HUES64 (cell line): ENCODE measurements around the gene DCBLD2.

ENCODE experiments used
- H3K27ac ChIP-seq: 2 replicates; pipeline ENCODE4 v1.7.0; 2013; ENCODE audit warnings: low read depth, low read length, inconsistent platforms
- H3K27me3 ChIP-seq: 2 replicates; pipeline ENCODE4 v1.6.1; 2013; ENCODE audit warnings: mild to moderate bottlenecking, low read length; ENCODE audit not compliant: insufficient read depth
- H3K36me3 ChIP-seq: 2 replicates; pipeline ENCODE4 v1.6.1; 2013; ENCODE audit warnings: mild to moderate bottlenecking, low read length; ENCODE audit not compliant: insufficient read depth
- H3K4me1 ChIP-seq: 2 replicates; pipeline ENCODE4 v1.6.1; 2013; ENCODE audit warnings: mild to moderate bottlenecking, low read length, moderate library complexity; ENCODE audit not compliant: insufficient read depth
- H3K4me3 ChIP-seq: 2 replicates; pipeline ENCODE4 v1.5.1; 2013; ENCODE audit warnings: mild to moderate bottlenecking, low read length, moderate library complexity
- H3K9ac ChIP-seq: 2 replicates; pipeline ENCODE4 v1.6.1; 2013; ENCODE audit warnings: mild to moderate bottlenecking, low read depth, low read length
- H3K9me3 ChIP-seq: 2 replicates; pipeline ENCODE4 v1.6.1; 2013; ENCODE audit warnings: low read depth, low read length; ENCODE audit not compliant: insufficient read depth
- WGBS: fragments of 150-250, 120-280 bp; methylation state at CpG from one replicate; pipeline ENCODE4 v1.1.7; 2013; ENCODE audit warnings: missing lambda C conversion rate; 5-methylcytosine and 5-hydroxymethylcytosine counted together

DCBLD2 gene

GRCh38 chr3:98805571-98805970, 95.9 kb downstream of the DCBLD2 start:
- no peaks in the 10 kb centered on the region for H3K27me3 ChIP-seq
- no peaks in the 10 kb centered on the region for H3K4me1 ChIP-seq
- no peak overlapping the region for H3K4me3 ChIP-seq
- H3K27ac ChIP-seq = no peak overlapping the region
- H3K36me3 ChIP-seq = peaks cover 68% of the 10 kb centered on the region
- no peaks in the 10 kb centered on the region for H3K9me3 ChIP-seq
- 95% methylated on average over 6 of the region's 6 CpGs for WGBS
- no peak overlapping the region for H3K9ac ChIP-seq

GRCh38 chr3:98801043-98801747, 100.3 kb downstream of the DCBLD2 start:
- Histone ChIP-seq H3K4me1 (no peaks in the 10 kb centered on the region), H3K27me3 (no peaks in the 10 kb centered on the region), H3K27ac (no peak overlapping the region), H3K4me3 (no peak overlapping the region), H3K36me3 (peaks cover 66% of the 10 kb centered on the region), H3K9me3 (no peaks in the 10 kb centered on the region), H3K9ac (no peak overlapping the region)
- 90% methylated on average over 7 of the region's 7 CpGs for WGBS

GRCh38 chr3:98800401-98800800, 101.1 kb downstream of the DCBLD2 start:
- no peak overlapping the region for H3K9ac ChIP-seq
- WGBS = 94% methylated on average over 3 of the region's 3 CpGs
- no peak overlapping the region for H3K4me3 ChIP-seq
- H3K9me3 ChIP-seq = no peaks in the 10 kb centered on the region
- H3K27ac ChIP-seq = no peak overlapping the region
- H3K27me3 ChIP-seq = no peaks in the 10 kb centered on the region
- peaks cover 60% of the 10 kb centered on the region for H3K36me3 ChIP-seq
- H3K4me1 ChIP-seq = no peaks in the 10 kb centered on the region

- H3K4me1 ChIP-seq = no peaks in the 10 kb centered on the region
- H3K36me3 ChIP-seq = peaks cover 56% of the 10 kb centered on the region
- H3K27ac ChIP-seq = no peak overlapping the region
- no peaks in the 10 kb centered on the region for H3K27me3 ChIP-seq
- H3K4me3 ChIP-seq = no peak overlapping the region
- no peaks in the 10 kb centered on the region for H3K9me3 ChIP-seq
- no peak overlapping the region for H3K9ac ChIP-seq
- WGBS = 94% methylated on average over 3 of the region's 3 CpGs
Observed at GRCh38 chr3:98799479-98799878, 102.0 kb downstream of the DCBLD2 start.

GRCh38 chr3:98798820-98799219, 102.7 kb downstream of the DCBLD2 start:
- Histone ChIP-seq H3K9me3 (no peaks in the 10 kb centered on the region), H3K4me1 (no peaks in the 10 kb centered on the region), H3K9ac (no peak overlapping the region), H3K4me3 (no peak overlapping the region), H3K36me3 (peaks cover 56% of the 10 kb centered on the region), H3K27ac (no peak overlapping the region), H3K27me3 (no peaks in the 10 kb centered on the region)
- WGBS = 98% methylated on average over 4 of the region's 4 CpGs

GRCh38 chr3:98797905-98798304, 103.6 kb downstream of the DCBLD2 start:
- Histone ChIP-seq H3K4me1 (no peaks in the 10 kb centered on the region), H3K27ac (no peak overlapping the region), H3K9me3 (no peaks in the 10 kb centered on the region), H3K36me3 (peaks cover 56% of the 10 kb centered on the region), H3K27me3 (no peaks in the 10 kb centered on the region), H3K9ac (no peak overlapping the region), H3K4me3 (no peak overlapping the region)
- WGBS = 87% methylated on average over 1 of the region's 4 CpGs

- H3K27ac ChIP-seq = no peak overlapping the region
- H3K4me3 ChIP-seq = no peak overlapping the region
- no peak overlapping the region for H3K9ac ChIP-seq
- H3K27me3 ChIP-seq = no peaks in the 10 kb centered on the region
- H3K9me3 ChIP-seq = no peaks in the 10 kb centered on the region
- 96% methylated on average over 5 of the region's 5 CpGs for WGBS
- H3K36me3 ChIP-seq = peaks cover 55% of the 10 kb centered on the region
- H3K4me1 ChIP-seq = no peaks in the 10 kb centered on the region
Observed at GRCh38 chr3:98796334-98796733, 105.2 kb downstream of the DCBLD2 start.

- WGBS = 94% methylated on average over 3 of the region's 3 CpGs
- H3K9ac ChIP-seq = no peak overlapping the region
- H3K27me3 ChIP-seq = no peaks in the 10 kb centered on the region
- no peaks in the 10 kb centered on the region for H3K4me1 ChIP-seq
- H3K4me3 ChIP-seq = no peak overlapping the region
- H3K36me3 ChIP-seq = peaks cover 31% of the 10 kb centered on the region
- no peaks in the 10 kb centered on the region for H3K9me3 ChIP-seq
- no peak overlapping the region for H3K27ac ChIP-seq
Observed at GRCh38 chr3:98793971-98794370, 107.5 kb downstream of the DCBLD2 start.

- Histone ChIP-seq H3K36me3 (peaks cover 10% of the 10 kb centered on the region), H3K4me3 (no peak overlapping the region), H3K9ac (no peak overlapping the region), H3K4me1 (no peaks in the 10 kb centered on the region), H3K27ac (no peak overlapping the region), H3K27me3 (no peaks in the 10 kb centered on the region), H3K9me3 (no peaks in the 10 kb centered on the region)
- WGBS = 89% methylated on average over 7 of the region's 7 CpGs
Observed at GRCh38 chr3:98791341-98792325, 109.9 kb downstream of the DCBLD2 start.

- H3K36me3 ChIP-seq = no peaks in the 10 kb centered on the region
- H3K27ac ChIP-seq = no peak overlapping the region
- WGBS = 57% methylated on average over 2 of the region's 2 CpGs
- no peak overlapping the region for H3K4me3 ChIP-seq
- H3K27me3 ChIP-seq = no peaks in the 10 kb centered on the region
- no peak overlapping the region for H3K9ac ChIP-seq
- H3K9me3 ChIP-seq = no peaks in the 10 kb centered on the region
- H3K4me1 ChIP-seq = no peaks in the 10 kb centered on the region
Observed at GRCh38 chr3:98788651-98789050, 112.8 kb downstream of the DCBLD2 start.

- Histone ChIP-seq H3K27me3 (no peaks in the 10 kb centered on the region), H3K9me3 (no peaks in the 10 kb centered on the region), H3K27ac (no peak overlapping the region), H3K36me3 (no peaks in the 10 kb centered on the region), H3K4me3 (no peak overlapping the region), H3K9ac (no peak overlapping the region), H3K4me1 (no peaks in the 10 kb centered on the region)
- WGBS = 96% methylated on average over 2 of the region's 2 CpGs
Observed at GRCh38 chr3:98787181-98787580, 114.3 kb downstream of the DCBLD2 start.
